Measurements from ENCODE around the gene TNFSF12.

- TF ChIP-seq CTCF (IDR thresholded peaks at IDR 0.05) (no peak), POLR2A (IDR thresholded peaks at IDR 0.05) (no peak)
Observed at GRCh38 chr17:7528842-7529241, 20.0 kb upstream of the TNFSF12 start.

Data from heart left ventricle (tissue), 13 donors.